Activated naive CD4-positive, alpha-beta T cell treated with anti-CD3 and anti-CD28 coated beads, Interleukin-2, amount 50 U/mL, for 16 hours (primary cell): ENCODE data around the gene GRB7.
"Not testable (repeated sequence)": the region's sequence is repeated elsewhere in the genome, so short reads cannot be mapped to it uniquely, and the experiment has no call there.

Source experiments
- DNase-seq: peaks from one replicate; pipeline ENCODE4 v3.0.0-alpha.2; 2020

The GRB7 gene

DNA sequence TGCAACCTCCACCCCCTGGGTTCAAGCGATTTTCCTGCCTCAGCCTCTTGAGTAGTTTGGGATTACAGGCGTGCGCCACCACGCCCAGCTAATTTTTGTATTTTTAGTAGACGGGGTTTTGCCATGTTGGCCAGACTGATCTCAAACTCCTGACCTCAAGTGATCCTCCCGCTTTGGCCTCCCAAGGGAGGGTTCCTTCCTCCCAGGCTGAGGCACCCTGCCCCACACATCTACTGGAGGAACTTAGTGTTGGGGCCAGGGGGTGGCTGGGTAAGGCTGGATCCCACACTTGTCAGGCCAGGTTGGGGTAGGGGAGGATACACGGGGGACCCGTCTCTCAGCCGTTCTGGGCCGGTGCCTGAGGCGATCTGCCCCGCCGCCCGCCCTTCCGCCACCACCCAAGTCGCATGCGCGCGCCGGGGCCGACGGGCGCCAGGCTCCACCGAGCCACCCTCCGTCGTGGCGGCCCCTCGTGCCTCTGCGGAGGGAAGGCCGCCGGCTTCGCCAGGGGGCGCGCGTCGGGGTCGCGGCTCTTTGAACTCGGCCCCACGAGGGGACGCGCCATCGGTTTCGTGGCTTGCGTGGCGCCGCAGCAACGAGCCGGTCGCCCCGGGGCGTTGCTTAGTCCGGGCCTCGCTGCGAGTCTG is 15.9 kb downstream of the GRB7 start:
- no peak for DNase-seq

DNA sequence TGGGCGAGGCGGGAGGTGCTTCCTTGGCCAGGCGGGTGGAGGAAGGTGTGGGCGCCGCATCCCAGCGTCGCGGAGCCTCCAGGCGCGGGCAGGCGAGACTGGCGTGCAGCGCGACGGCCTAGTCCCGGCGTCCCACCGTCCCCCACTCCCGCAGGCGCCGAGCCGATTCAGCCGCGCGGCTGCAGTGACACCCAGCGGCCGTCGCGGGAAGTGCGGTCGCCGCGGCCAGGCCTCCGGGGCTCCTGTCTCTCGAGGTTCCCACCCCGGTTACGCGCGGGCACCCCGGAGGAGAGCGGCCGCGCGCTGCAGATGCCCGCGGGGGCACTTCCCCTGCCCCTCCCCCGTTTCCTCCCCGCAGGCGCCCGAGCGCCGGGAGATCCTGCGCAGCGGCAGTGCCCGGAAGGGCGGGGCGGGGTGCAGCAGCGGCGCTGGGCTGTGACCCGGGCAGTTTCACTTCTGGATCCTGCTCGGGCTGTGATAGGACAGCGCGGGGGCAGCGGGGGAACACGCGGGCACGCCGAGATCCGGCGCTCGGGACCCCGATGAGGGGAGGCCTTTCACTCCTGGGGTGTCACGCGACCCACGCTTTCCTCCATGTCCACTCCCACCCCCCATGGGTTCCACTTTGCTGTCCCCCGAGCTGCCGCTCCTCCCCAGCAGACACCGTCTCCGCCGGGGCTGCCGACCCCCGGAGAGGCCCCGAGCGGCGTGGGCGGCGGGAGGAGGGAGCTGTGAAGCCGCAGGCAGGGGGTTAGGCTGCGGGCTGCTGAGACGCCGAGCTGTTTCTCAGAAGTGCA is 16.6 kb downstream of the GRB7 start:
- peak; percentile 93 for DNase-seq

DNA sequence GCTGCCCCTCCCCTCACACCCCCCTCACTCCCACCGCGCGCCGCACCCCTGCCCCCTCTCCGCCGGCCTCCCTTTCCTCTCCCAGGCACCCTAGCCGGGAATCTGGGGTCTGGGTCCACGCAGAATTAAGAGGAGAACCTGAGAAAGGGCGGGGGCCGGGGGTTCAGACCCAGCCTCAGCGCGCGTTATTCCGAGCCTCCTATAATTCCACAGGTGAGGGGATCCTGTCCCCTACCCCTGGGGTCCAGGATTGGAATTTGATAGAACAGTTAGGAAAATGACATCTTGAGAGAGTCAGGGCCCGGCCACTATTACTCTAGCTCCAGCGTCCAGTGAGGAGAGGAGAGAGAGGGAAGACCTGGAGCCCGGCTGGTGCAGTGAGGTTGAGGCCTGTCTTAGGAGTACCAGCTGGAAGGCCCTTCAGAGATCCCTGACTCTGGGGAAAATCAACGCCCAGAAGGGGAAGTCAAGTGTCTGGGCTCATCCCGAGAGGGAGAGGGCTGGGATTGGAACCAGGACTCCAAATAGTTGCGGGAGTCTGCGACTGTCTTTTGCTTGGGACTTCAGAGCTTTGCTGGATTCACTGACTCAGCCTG is 17.3 kb downstream of the GRB7 start:
- no peak for DNase-seq

DNA sequence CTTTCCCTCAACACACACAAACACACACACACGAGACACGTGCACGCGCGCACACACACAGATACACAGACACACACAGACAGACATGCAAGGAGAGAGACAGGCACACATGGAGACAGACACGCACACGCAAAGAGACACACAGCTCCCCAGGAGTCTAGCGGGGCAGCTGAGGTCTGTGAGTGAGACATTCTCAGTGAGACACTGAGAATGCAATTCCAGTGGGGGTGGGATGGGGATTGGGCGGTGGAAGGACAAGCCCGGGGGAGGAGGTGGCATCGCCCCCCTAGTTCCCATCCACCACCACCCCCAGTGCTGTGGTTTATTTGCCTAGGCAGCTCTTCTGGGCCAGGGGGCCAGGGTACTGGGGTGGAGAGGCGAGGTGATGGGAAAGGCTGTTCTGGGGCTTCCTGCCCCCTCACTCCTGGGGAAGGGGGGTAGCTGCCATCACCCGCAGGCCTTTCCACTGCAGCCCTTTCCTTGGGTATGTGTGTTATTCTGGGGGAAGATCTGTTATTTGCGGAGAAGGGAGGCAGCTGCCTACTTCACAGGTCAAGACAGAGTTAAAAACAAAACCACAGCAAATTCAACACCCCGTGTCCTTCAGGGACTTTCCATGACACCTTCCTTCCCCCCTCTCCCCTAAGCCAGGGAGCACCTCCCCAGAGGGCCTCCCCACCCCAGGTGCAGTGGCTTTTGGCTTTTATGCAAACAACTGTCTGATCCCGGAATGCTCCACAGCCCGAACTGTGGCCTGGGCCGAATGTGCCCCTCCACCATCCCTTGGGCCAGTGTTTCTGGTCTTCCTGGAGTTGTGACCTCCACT is 18.0 kb downstream of the GRB7 start:
- DNase-seq: peak; percentile 55

DNA sequence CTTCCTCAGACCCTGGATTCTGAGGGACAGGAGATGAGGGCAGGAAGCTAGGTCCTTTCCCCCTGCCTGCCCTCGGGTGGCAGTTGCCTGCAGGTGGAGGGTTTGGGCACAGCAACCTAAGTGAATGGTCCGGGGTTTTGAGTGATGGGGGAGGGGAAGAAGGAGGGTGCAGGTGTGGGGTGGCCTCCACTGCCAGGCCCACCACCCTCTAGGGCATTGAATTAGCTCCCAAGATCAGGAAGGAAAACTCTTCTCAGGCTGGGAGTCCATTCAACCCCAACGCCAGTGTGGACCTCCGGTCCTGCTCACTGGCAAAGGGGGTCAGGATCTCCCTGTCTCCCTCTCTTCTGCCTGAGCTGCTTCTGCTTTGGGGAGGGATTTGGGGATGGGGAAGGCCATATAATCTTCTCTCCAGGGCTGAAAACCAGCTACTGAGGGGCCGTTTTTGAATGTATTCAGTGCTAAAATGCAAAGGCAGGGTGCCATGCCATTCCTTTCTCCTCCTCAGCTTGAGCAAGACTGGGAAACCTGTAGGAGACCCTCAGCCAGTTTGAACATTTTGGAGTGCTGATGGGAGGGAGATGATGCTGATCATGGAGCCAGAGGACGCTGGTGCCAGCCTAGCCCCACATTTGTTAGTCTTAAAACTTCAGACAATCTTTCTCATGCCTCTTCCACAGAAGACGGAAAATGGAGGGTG is 18.8 kb downstream of the GRB7 start:
- DNase-seq: no peak

DNA sequence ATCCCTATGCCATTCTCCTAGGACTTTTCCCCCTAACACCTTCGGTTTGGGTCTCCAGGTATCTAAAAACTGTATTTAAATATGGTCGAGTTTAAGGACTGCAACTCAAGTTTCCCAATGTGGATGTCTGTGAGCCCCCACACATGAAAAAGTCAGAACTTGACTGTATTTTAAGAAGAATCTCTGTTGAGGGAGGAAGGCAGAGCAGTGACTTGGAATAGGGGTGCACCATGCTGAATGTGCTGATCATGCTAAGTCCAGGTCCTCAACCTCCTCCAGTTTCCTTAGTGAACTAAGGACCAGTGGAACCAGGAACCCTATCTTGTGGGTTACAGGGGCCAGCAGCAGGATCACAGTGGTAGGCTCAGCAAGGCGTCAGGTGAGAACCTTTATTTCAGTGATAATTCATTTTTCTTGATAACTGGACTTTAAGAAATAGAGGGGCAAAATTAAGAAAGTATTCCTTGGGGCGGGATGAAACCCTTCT is 19.5 kb downstream of the GRB7 start:
- no peak for DNase-seq

DNA sequence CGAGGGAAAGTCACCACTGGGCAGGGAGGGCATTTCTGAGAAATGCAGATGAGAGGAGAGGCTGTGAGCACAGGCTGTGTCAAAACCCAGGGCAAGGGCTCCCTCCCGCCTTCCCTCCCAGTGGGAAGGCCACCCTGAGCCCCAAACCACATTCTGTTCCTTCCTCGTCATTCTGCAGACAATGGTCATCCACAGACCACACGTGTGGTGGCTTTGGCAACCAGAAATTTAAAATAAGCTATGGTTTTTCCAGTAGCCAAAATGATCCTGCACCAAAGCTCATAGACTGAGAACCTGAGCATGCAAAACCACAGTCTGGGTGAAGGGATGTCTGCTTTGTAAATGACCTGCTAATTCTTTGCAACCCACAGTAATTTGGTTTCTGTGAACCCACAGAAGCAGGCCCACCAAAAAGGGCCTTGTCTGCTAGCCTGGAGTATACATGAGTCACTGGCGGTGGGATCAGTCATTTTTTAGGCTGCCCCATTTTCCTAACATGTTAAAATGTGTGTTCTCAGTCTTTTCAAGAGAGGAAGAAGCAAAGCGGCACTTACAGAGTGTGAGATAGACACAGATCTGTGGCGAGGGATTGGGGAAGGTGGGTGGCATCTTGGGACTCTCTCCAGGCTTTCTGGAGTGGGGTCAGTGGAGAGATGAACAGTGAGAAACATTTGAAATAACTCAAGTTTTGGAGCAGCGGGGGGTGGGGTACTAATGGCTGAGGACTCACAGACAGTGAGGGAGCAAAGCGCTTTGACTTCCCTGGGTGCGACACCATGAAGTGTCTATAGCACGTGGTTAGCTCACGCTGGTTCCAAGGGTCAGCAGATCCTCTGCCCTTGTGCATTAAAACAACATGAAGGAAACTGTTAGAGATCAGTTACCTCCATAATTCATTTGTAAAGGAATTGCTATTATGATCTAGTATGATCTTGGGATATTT is 20.5 kb downstream of the GRB7 start:
- peak; percentile 37 for DNase-seq

DNA sequence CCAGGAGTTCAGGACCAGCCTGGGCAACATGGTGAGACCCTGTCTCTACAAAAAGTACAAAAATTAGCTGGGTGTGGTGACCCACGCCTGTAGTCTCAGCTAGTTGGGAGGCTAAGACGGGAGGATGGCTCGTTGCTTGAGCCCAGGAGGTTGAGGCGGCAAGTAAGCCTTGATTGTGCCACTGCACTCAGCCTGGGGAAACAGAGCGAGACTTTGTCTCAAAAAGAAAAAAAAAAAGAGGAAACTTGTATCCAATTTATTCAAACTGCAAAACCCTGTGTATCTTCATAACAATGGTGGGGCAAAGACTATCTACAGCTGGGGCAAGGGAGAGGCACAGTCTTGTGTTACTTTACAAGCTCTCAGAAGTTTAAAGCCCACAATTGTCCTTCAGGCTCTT is 21.5 kb downstream of the GRB7 start:
- no peak for DNase-seq

DNA sequence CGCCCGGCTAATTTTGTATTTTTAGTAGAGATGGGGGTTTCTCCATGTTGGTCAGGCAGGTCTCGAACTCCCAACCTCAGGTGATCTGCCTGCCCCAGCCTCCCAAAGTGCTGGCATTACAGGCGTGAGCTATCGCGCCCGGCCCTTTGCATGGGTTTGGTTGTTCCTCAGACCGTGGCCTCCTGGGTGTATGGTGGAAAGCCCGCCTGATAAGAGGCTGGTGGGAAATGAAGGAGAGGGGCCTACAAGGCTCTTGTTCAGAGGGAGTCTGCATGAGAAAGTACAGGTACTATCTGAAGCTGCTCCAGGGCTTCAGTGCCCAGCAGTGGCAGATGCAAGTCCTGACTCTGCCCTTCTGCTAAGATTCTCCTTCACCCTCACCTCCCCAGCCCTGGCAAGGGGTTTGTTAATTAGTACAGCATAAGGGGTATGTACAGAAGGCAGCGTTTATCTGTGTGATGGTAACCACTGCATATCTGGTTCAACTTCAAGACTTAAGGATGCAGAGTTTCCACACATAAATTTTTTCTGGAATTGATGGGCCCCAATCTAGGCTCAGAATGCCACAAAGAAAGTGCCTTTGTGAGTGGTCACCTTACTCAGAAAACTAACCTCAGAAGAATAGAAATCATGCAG is 24.2 kb downstream of the GRB7 start:
- no peak for DNase-seq

DNA sequence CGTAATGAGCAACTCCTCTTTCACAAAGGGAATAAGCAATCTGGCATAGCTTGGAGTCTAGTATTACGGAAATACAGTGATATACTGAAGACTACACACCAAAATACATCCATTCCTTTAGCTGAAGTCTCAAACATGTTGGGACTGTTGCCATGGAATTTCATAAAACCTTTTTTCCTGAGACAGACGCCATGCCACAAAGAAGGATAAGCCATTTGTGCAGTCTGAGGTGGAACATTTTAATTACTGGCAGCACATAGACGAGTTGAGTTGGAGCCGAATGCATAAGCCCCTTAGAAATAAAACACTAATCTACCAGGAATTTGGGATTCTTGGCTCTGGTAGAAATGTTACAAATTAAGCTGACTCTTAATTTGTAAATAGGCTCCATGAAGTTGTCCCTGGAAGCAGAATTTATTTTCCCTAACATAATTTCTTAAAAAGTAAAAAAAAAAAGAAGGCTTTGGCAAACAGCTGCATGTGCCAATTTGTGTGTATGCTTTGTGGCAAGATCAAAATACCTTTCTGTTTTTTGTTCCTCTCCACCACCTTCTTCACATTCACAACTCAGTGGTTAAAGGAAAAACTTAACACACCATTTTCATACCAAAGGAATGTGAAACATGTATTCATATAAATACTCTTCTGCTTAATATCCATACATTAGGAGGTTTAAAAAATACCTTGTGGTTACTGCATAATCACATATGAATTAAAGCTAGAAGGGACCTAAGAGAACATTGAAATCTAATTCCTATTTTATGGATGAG is 25.5 kb downstream of the GRB7 start:
- DNase-seq: no peak

DNA sequence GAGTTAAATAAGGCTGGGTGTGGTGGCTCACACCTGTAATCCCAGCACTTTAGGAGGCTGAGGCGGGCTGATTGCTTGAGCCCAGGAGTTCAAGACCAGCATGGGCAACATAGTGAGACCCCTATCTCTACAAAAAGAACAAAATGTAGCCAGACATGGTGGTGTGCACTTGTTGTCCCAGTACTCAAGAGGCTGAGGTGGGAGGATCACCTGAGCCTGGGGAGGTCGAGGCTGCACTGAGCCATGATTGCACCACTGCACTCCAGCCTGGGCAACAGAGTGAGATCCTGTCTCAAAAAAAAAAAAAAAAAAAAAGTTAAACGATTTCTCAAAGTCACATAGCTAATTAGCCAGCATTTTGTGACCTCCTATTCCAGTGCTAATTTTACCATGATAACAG is 26.4 kb downstream of the GRB7 start:
- not testable (repeated sequence) for DNase-seq

DNA sequence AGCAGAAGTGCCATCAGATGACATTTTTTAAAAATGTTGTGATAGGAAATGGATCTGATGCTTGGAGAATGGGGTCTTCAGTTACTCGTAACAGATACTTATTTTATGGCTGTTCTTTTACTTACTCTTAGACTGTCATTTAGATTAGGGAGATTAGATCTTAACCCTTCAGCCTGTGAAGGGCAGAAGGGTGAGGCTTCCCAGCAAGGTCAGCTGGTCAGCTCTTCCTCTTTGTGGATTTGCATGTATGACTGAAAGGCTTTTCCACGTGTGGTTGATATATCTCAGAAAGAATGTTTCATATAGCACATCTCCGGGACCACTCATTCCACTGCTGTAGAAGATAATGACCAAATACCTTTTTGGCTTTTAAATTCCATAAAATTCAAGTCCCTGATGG is 27.4 kb downstream of the GRB7 start:
- no peak for DNase-seq

DNA sequence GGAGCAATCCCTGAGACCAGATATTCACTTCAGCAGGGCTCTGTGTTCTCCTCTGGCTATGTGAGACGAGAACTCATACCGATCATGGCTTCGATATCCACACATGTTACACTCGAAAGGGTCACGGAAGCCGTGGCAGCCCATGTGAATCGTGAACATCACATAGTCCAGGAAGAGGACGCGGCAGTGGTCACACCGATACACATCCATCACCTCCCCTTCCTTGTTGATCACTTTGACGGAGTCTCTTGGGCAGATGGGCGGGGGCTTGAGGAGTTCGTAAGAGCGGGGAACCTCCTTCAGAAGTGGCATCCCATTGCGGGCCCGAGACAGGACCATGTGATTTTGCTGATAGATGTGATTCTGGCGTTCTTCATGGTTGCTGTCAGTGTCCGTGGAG is 28.0 kb downstream of the GRB7 start:
- DNase-seq: no peak

DNA sequence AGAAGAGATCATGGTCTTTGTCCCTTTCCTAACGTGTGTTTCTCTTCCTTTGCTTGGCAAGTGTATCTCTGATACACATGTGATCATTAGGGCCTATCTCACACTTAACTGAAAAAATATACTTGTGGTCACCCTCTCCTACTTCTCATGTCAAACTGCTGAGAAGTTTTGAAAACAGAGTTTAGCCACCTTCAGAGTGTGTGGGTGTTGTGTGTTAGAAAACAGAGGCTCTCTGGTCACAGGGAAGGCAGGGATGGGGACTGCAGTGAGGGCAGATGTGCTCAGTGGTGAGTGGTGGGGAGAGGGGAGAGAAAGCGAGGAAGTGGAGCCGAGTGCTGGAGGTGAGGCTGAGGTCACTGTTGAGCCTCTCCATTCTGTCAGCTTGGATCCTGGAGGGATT is 29.4 kb downstream of the GRB7 start:
- DNase-seq: no peak

DNA sequence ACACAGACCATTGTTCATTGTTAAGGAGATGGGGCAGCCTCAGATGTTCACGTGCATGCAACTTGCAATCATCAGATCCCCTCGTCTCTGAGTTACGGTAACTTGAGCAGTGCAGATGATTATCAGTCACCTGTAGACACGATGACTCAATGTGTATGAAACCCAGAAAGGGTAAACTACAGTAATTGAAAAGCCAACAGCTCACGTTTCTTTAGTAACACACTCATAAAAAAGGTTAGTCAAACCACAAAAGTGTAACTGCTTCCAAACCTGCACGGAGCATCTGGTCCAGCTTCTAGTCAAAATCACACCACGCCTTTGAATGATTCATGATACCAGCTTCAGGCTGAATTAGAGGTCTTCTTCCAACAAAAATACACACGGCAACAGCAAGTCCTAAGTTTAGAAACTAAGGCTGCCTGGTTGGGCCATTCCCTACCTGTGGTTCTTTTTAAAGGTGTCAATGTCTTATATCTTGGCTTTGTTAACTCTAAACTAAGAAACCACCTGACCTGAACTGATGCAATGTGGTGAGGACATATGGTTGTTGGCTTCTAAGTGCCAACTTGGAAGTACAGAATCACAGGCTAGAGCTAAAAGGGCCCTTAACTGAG is 32.3 kb downstream of the GRB7 start:
- DNase-seq: peak; percentile 65

DNA sequence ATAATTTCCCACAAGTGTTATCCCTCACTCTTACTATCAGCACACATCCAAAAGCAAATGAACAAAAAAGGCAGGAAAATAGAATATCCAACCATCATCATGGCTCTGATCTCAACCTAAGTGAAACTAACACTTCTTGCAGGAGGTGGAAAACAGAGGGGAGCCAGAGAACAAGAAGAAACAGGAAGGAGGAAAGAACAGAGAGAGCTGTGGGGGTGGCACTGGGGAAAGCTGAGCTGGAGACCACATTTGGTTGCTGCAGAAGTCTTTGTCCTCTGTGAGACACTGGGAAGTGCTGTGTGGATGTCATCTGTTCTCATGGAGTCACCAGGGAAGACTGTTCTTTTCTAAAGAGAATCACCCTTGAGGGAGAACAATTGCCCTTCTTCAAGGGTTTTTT is 34.7 kb downstream of the GRB7 start:
- DNase-seq: no peak

DNA sequence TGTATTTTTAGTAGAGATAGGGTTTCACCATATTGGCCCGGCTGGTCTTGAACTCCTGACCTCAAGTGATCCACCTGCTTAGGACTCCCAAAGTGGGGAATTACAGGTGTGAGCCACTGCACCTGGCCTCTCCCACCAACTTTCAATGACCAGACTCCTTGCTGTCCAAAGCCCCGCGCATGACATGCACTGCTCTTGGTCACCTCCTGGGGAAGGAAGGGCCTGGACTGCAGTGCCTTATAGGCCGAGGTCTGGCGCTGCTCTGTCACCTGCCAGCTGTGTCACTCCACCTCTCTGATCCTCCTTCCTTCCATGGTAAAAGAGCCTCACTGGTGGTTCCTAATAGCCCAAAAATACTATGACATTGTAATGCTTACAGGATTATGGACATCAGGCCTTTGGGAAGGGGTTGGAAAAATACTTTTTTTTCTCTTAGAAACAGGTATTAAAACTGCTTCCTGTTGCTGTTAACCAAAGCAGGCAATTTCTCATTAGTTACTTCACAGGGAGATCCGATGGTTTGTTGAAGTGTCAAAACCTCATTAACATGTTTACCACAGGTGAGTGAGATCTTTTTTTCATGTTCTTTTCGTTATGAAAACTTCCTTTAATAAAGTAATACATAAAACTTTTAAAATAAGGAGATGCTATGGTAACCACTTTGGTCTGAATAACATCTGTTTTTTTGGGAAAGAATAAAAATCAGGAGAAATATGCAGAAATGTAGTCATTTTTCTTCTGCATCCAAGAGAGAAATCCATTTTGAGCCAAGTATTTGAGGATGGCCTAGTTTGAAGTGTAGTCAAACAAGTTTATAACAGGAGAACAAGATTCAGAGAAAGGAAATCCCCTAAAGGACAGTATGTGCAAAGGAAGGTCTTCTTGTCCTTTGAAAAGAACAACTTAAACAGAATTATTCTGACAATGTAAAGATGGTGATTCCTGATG is 35.5 kb downstream of the GRB7 start:
- DNase-seq: no peak

DNA sequence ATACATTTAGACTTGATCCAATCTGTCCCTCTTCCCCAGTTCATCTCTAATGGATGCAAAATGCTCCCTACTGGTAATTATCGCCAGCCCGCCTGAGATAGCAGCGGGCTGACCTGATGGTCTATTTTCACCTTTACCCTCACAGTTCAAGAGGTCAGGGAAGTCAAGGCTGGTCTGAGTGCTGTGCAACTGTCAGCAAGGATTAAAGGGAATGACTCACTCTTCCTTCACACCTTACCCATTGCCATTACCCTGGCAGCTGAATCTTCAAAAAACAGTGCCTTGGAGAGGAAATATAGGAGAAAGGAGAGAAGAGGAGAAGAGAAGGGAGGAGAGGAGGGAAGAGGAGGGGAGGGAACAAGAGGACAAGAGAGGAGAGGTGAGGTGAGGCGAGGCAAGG is 36.3 kb downstream of the GRB7 start:
- no peak for DNase-seq
